Measurements from ENCODE around the gene LRIT3. TPM values are rescaled to one million over a fixed set of nuclear protein-coding genes. Genes with fewer than 3 reads are reported as not detected.

The LRIT3 gene
- total RNA-seq, result not detected
- long read RNA-seq, result 0 reads

- DNase-seq (no peak), ATAC-seq (no peak)
- intact Hi-C loops (cut with DNase I), result no loop called here
These were observed at the start of gene LRIT3 for GRCh38 chr4:109847896-109848442. LRIT3 (plus strand) TSS chr4:109848107; CDS start chr4:109848202, 95 bp downstream.

- intact Hi-C loops (cut with DNase I), result no loop called here
- ATAC-seq (no peak), DNase-seq (no peak)
These were observed 49.0 kb upstream of the LRIT3 start for GRCh38 chr4:109798866-109799265.

GRCh38 chr4:109801099-109801789 lies 46.7 kb upstream of the LRIT3 start:
- no peak for DNase-seq
- intact Hi-C loops (cut with DNase I), result no loop called here
- ATAC-seq, result peak in 1 of 2 donors; percentile 49

DNA sequence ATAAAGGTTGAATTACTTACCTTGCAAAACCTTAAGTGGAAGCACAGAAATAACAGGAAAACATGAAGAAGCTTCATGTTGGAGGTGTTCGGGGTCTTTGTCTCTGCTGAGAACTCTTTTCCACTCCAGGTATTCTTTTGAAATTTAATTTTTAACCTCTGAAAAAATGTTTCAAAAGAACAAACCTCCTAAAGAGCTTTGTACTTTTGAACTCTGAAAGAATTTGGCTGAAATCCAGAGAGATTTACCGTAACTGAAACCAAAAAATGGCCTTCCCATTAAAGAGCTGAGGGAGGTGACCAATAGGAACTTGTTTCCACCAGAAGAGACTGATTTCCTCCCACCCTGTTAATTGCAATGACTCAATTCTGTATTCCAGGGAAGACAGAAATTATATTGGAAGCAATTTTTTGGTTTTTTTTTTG lies 46.0 kb upstream of the LRIT3 start, which contains the start of gene CFI:
CFI (minus strand) TSS at position 105 of the 425 bp plus-strand sequence; CDS start at position 77, 28 bp downstream.
- ATAC-seq, result peak in 1 of 2 donors; percentile 87
- intact Hi-C loops (cut with DNase I), result no loop called here
- DNase-seq, result no peak

- DNase-seq (no peak), ATAC-seq (peak in 1 of 2 donors; percentile 41)
- intact Hi-C loops (cut with DNase I), result no loop called here
These were observed 43.9 kb upstream of the LRIT3 start for GRCh38 chr4:109803924-109804571.

DNA sequence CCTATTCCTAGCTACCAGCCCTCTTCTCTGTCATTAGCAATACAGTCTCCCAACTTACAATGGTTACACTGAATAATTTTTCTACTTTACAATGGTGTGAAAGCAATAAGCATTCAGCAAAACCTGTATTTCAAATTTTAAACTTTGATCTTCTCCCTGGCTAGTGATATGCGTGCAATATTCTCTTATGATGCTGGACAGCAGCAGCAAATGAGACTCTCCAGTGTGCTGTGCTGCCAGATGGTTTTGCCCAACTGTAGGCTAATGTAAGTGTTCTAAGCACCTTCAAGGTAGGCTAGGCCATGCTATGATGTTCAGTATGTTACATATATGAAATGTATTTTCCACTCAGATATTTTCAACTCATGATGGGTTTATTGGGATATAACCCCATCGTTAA lies 38.3 kb upstream of the LRIT3 start:
- no peak for DNase-seq
- intact Hi-C loops (cut with DNase I), result loop anchor here in 1 of 2 donors (10.0 kb wide), 1 partner anchor 105 kb away; the partner anchor contains the start of gene CASP6
- ATAC-seq, result no peak

DNA sequence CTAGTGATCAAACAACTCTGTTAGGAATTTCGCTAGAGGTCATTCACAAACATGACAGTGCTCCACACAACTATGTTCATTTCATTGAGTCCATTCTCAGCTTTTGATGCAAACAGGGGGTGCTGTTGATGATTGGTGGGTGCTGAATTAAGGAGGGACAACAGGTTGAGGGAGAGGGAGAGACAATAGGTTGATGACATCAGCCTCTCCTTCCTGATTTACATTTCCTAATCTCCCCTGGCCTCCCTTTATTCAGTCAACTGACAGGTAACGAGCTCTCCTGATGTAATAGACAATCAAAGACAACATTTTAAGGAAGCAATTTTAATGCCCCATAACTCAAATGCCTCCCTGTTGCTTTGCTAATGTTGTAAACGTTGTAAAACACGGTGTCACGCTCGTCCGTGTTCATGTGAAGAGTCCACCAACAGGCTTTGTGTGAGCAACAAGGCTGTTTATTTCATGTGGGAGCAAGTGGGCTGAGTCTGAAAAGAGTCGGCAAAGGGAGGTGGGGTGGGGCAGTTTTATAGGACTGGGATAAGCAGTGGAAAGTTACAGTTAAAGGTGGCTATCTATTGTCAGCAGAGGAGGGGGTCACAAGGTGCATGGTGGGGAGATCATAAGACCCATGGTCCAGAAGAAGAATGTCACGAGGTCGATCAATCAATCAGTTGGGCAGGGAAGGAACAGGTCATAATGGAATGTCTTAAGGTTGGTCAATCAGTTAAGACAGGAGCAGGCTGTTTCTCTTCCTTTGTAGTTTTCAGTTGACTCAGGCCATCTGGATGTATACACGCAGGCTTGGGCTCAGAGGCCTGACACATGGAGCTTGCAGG lies 37.1 kb upstream of the LRIT3 start:
- DNase-seq (no peak), ATAC-seq (no peak)
- intact Hi-C loops (cut with DNase I), result loop anchor here in 1 of 2 donors (10.0 kb wide), 1 partner anchor 106 kb away; the partner anchor contains the start of gene CASP6

DNA sequence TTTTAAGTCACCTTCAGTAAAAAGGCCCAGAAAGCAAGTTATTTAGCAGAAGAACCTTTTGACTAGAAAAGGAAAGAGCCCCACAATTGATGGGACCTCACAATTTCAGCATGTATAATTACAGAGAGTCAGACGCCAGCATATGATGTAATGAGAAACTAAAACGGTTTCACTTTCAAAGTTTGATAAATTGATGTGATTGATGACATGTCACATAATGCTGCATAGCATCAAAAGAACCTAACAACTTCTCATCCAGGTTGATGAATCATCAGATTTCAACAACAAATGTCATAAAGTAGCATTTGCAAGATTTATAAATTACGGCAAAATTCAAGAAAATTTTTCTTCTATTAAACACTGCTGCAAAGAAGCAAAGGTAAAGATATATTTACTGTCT lies 36.2 kb upstream of the LRIT3 start:
- ATAC-seq (no peak), DNase-seq (no peak)
- intact Hi-C loops (cut with DNase I), result loop anchor here in 1 of 2 donors (10.0 kb wide), 1 partner anchor 107 kb away; the partner anchor contains the start of gene CASP6

DNA sequence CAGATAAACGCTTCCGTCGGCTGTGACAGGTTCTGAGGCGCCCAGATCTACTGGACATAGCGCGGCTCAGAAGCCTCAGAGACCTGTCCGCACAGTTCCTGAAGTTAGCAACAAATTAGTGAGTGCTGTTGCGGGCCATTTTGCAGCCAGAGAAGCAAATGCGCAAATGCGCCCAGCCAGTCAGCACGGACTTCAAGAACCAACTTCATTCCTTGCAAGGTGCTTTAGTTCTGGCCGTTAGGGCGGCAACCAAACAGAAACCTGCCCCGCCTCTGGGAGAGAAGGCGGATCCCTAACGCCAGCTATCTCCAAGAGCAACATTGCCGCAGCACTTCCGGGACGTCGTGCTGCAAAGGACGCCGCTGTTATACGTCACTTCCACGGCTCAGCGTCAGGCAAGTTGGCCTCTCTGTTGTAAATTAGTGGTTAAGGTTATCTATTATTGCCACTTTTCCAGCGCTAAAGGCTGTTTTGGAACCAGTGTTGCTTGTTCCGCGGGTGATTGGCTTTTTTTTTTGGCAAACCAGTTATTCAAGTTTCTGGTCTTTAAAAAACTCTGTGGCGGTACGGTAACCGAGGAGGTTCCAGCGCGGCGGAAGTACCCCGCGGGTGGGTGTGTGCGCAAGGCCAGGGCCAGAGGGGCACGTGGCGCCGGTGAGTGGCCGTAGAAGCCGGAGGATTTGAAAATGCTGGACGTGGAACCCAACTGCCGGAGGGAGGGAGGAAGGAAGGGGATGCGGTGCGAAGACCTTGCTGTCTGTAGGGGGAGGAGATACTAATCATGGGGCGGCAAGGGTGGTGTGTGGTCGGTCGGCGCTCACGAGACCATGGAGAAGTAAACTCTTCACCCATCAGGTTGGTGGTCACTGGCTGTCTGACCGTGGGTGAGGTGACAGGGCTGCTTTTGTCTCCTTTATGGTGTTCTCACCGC lies 32.5 kb upstream of the LRIT3 start, which contains the start of gene GAR1:
GAR1 (plus strand) TSS at position 612 of the 931 bp plus-strand sequence. CDS start 403 bp downstream, outside the sequence.
- peak; percentile 99 to 100 for ATAC-seq
- intact Hi-C loops (cut with DNase I), result loop anchor here in 1 of 2 donors (5.0 to 10.0 kb wide), 2 partner anchors 111 to 393 kb away; partner anchors contain the start of gene CASP6
- DNase-seq, result peak; percentile 93

- DNase-seq (no peak), ATAC-seq (peak in 1 of 2 donors; percentile 9)
- intact Hi-C loops (cut with DNase I), result loop anchor here in 1 of 2 donors (5.0 to 10.0 kb wide), 2 partner anchors 111 to 394 kb away; partner anchors contain the start of gene CASP6
These were observed 31.8 kb upstream of the LRIT3 start for GRCh38 chr4:109816082-109816442.

- ATAC-seq, result no peak
- intact Hi-C loops (cut with DNase I), result loop anchor here in 1 of 2 donors (5.0 to 10.0 kb wide), 2 partner anchors 112 to 395 kb away; partner anchors contain the start of gene CASP6
These were observed 31.0 kb upstream of the LRIT3 start for GRCh38 chr4:109816894-109817293.

DNA sequence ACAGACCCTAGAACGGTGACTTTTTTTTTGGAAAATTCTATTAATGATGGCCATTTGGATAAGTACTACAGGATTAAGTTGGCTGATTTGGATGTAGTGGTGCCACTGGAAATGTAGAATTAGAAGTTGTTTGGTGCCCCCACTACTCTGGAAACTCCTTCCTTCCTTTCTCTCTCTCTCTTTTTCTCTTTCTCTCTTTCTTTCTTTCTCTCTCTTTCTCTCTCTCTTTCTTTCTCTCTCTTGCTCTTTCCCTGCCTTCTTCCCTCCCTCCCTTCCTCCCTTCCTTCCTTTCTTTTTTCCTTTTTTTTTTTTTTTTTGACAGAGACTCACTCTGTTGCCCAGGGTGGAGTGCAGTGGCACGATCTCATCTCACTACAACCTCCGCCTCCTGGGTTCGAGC lies 29.6 kb upstream of the LRIT3 start:
- intact Hi-C loops (cut with DNase I), result loop anchor here in 1 of 2 donors (5.0 to 10.0 kb wide), 2 partner anchors 113 to 396 kb away; partner anchors contain the start of gene CASP6
- ATAC-seq, result no peak
- DNase-seq, result no peak

More at GRCh38 chr4:109816894-109817293, 31.0 kb upstream of the LRIT3 start:
- DNase-seq, result no peak

GRCh38 chr4:109820563-109820962 lies 27.3 kb upstream of the LRIT3 start:
- ATAC-seq (no peak), DNase-seq (no peak)
- intact Hi-C loops (cut with DNase I), result loop anchor here in 1 of 2 donors (10.0 kb wide), 1 partner anchor 154 kb away; no protein-coding TSS in a partner anchor

DNA sequence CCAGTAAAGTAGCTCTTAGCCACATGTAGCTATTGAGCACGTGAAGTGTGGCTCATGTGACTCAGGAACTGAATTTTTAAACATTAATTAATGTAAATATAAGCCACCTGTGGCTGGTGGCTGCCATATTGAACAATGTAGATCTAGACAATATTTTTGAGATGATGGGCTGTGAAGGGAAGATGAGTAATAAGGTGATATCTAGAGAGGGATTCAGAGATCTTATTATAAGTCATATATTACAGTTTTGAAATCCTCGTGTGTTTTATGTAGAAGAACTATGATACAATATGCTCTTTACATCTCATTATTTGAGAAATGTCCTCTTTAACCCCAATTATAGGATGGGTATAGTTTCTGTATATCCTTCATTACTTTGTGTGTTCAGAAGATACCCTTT lies 26.7 kb upstream of the LRIT3 start:
- ATAC-seq (no peak), DNase-seq (no peak)
- intact Hi-C loops (cut with DNase I), result loop anchor here in 1 of 2 donors (10.0 kb wide), 1 partner anchor 154 kb away; no protein-coding TSS in a partner anchor

DNA sequence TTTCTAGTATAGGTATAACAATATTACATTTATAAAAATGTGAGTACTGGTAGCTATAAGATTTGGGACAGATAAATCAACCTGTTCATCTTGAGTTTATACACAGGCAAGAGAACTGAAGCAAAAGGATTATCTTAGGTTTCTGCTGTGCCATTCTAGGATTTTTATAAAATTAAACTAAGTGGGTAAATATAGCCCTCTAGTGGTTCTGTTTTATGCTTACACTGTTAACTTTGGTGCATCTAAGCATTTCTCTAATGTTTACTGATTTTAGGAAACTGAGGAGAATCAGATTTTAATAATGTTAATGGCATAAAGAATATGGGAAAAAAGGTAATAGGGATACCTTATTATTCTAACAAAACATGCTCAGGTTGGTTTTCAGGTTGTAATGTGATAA lies 21.2 kb upstream of the LRIT3 start:
- ATAC-seq (peak in 1 of 2 donors; percentile 42), DNase-seq (no peak)
- intact Hi-C loops (cut with DNase I), result loop anchor here (5.0 to 10.0 kb wide), 2 partner anchors 148 to 404 kb away; no protein-coding TSS in a partner anchor

DNA sequence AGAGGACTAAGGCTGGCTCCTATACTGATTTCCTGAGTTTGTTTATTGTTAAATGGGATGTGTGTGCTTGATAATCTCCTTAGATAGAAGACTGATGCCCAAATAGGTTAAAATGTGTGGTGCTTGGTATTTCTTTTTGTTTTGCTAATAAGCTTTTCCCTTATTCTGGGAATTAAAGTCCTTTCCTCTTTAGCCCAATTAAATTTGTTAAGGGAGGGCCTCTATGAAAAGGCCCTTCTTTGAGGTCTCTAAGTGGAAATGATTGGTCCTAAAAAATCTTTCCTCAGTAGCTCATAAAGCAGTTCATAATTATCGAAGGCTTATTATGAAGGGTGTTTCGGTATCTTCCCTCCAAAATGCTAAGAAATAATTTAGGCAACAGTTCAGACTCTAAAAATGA lies 20.2 kb upstream of the LRIT3 start, which contains the start of gene RRH:
RRH (plus strand) TSS at position 301 of the 400 bp plus-strand sequence; CDS start at position 357, 56 bp downstream.
- DNase-seq, result no peak
- intact Hi-C loops (cut with DNase I), result loop anchor here (5.0 to 10.0 kb wide), 2 partner anchors 147 to 405 kb away; no protein-coding TSS in a partner anchor
- no peak for ATAC-seq

DNA sequence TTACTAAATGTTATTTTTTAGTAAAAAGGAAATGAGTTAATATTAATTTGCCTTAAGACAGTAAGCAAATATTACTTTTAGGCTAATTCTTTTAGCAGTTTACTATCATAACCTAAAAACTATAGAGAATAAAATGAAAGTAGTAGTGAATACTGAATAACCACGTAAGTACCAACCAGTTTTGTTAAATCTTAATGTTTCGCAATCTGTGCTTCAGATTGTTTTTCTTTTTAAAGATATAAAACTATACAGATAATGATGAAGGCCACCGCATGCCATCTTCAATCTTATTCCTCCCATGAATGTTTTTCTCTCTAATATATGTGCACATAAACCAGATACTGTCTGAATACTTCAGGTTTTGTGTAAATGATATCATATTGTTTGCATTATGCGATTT lies 14.2 kb upstream of the LRIT3 start:
- intact Hi-C loops (cut with DNase I), result no loop called here
- DNase-seq, result no peak
- no peak for ATAC-seq

Data from left cardiac atrium (tissue), 4 donors.